Activated naive CD4-positive, alpha-beta T cell treated with anti-CD3 and anti-CD28 coated beads, Interleukin-2, amount 50 U/mL, for 16 hours (primary cell): ENCODE results near the gene MED17.

Source experiments
- DNase-seq: peaks from one replicate; pipeline ENCODE4 v3.0.0-alpha.2; 2020

Gene MED17

DNA sequence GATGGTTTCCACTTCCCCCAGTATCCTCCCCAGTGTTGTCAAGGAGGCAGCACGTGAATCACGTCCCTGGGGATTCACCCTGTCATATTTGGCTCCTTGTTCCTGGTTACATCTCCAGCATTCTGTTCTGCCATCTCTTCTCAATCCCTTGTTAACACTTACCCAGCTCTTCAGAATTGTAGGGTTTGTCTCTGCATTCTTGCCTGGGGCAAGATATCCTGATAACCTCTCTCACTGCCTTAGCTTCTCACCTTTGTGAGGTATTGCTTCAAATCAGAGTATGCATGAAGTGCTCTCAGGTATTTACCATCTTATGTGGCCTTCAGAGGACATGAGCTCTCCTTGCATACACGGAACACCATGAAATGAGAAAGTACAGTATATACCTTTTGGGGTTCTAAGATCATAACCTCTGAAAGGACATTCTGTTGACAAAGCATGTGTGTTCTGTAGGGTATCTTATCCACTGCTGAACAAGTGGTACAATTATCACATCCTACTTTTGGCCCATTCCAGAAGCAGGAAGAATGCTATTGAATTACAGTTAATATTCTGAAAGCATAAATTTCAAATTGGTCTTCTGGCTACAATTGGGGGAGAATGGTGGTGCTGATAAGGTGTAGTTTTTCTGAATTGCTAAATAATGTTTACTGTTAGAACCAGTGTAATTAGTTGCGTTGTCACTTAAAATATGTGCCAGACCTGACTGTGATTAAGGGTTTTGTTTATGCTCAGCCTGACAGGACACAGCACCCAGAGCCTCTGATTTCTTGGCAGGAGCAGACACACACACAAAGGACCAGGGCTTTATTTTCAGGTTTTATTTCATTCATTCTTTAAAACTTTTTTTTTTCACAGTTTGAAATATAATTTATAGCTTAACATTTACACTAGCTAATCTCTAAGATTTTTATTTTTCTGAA, 33.6 kb downstream of the MED17 start:
- no peak for DNase-seq

DNA sequence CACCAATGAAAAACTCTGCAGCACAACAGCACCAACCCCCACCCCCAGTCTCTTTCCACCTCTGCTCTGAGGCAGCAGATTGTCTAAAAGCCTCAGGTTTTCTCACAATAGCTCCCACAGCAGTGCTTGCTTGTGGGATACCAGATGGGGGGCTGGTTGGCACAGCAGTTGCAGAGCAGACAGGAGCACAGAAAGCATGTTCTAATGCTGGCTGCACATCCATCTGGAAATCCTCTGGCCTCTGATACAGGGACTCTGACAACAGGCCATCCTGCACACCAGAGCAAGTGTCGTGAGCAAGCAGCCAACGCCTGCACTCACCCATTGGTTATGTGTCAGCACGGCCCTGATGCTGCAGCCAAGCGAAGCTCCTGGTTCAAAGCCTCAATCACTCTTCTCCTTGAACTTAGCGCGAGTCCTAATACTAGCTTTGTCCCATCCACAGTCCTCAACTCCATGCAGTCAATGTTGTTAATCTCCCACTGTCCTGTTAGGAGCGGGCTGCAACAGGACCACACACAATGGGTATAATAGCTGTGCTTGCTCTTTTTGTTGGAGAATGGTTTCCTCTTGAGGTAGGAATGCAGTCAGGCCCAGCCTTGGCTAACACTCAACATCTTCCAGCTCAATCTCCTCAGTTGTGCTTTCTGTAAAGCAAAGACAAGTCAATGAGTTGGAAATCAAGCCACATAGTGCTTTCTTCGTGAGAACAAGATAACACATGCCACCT, 36.0 kb downstream of the MED17 start:
- DNase-seq = no peak

DNA sequence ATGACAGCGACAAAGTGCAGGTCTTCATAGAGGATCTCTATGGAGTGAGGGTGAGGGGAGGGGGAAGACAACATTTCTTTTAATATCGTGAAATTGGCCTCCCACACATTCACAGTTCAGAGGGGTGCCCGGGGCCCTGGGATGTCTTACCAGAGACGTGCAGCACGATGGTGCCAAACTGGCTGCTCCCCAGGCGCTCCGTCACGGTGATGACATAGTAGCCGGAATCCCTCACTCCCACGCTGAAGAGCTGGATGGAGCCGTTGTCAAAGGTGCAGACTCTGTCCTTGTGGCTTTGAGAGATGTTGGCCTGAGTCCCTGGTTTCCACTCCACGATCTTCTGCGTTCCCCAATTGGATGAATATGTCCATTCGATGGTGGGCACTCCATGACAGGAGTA, 36.8 kb downstream of the MED17 start:
- no peak for DNase-seq

DNA sequence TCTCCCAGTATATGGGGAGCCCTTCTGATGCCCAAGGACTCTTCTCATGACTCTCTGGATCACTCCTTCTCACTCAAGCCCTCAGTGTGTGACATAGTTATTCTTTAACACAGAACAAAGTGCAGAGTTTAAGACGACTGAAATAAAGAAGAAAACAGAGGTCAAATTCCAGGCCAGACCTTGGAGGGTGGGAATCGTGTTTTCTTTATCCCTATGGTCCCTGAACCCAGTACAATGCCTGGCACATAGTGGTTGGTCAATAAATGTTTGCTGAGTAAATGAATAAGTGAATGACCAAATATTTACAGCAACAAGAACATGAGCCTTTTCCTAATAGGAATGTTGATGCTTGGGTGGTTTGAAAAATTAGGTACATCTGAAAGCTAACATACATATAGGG, 37.5 kb downstream of the MED17 start:
- no peak for DNase-seq

DNA sequence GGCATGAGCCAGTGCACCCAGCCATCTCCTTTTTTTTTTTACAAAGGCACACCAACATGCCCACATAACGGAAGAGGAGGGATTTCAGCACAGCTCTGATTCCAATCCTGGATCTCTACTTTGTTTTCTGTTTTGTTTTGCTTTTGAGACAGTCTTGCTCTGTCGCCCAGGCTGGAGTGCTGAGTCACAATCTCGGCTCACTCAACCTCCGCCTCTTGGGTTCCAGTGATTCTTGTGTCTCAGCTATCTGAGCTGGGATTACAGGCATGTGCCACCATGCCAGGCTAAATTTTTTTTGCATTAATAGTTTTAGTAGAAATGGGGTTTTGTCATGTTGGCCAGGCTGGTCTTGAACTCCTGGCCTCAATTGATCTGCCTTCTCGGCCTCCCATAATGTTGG, 38.3 kb downstream of the MED17 start:
- DNase-seq = no peak

DNA sequence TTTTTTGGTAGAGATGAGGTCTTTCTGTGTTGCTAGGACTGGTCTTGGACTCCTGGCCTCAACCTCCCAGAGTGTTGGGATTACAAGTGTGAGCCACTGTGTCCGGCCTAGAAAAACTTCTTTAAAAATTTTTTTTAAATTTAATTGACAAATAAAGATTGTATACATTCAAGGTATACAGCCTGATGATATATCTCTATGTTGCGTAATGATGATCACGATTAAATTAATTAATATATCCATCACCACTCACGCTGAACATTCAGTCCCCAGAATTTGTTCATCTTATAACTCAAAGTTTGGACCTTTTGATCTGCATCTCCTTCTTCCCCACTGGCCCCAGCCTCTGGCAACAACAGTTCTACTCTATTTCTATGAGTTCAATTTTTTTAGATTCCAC, 39.1 kb downstream of the MED17 start:
- DNase-seq = no peak

DNA sequence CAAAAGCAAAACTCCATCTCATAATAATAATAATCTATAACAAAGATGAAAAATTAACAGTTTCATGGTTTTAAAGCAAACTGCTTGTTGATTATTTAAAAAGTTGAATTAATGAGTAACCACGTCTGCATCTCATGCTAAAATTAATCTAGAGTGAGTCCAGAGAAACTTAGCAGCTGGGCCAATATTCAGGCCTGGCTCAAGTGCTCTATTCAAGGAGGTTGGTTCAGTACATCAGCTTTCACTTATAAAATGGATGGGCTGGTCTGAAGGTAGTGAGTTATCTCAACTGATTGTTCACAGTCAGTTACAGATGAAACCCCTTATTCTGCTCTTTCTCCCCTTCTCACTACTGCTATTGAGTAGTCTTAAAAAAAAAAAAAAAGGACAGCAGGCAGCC, 43.3 kb downstream of the MED17 start:
- DNase-seq = no peak

DNA sequence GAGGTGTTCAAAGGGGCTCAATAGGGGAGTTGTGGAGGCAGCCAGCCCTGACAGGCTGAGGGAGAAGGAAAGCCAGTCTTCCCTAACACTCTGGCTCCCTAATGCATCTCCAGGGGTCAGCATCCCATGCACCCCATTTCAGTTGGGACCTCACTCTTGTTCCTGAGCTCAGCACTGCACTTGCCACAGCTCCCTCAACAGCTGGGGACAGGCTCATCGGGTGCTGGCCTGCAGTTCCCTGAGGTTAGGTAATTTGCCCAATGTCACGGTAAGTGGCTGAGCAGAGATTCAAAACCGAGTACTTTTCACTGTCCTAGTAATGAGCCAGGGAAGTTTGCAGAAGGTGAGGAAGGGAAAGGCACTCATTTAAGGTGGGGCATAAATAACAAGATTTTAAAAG, 45.5 kb downstream of the MED17 start:
- DNase-seq = no peak

DNA sequence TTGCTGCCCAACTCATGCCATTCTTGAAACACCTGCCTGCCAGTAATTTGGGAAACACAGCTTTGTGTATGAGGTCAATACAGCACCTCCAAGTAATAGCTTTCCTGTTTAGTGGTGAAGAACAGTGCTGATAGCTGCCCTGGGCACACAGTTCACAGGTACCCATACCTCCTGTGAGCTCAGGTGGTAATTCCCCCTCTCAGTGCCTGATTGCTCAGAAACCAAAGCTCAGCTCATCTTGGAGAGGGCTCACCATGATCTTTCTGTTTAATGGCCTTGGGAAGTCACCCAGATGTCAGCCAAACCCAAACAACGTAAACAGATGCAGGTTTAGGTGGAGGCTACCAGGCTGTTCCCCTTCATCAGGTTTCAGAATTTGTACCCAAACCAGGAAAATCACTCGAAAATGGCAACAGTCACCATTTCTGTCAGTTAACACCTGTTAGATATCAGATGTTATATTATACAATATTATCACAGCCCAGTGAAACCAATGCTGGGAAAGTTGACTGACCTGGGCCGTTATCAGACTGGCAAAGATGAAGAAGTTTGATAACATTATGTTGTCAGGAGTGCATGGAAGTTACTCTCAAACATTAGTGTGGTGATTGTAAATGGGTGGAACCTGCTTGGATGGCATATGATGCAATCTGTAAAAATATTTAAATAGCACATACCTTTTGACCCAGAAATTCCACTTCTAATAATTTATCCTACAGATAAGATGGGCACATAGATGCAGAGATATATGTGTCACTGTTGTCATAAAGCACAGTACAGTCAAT, 47.5 kb downstream of the MED17 start:
- no peak for DNase-seq

DNA sequence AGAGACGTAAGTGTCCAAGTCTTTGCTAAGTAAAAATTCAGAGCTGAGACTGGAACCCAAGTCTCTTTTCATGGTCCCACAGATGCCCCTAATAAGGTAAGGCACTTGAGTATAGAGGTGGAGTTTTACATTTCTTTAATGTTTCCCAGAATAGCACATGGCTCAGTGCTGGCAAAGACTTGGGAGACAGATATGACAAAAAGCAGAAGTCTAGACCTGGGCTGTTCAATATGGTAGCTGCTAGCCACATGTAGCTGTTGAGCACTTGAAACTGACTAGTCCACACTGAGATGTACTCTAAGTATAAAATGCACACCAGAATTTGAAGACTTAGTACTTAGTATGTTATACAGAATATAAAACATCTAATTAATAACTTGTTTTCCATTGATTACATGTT, 48.7 kb downstream of the MED17 start:
- DNase-seq = no peak

DNA sequence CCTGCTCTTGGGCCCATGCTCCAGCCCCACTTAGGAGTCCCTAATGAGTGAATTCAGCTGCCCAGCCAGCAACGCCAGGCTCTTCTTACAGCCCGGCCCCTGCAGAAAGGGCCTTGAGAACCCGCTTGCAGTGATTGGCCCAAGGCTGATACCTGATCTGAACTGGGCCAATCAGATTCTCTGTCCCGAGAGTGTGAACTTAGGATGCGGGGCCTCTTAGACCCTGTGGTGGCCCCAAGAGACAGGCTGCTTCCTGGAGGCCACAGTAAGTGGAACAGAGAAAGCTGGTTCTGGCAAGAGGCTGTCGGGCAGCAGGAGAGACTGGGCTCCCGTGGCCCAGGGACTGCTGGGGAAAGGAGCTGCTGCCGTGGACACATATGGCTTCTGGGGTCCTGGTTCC, 54.9 kb downstream of the MED17 start:
- DNase-seq = no peak

DNA sequence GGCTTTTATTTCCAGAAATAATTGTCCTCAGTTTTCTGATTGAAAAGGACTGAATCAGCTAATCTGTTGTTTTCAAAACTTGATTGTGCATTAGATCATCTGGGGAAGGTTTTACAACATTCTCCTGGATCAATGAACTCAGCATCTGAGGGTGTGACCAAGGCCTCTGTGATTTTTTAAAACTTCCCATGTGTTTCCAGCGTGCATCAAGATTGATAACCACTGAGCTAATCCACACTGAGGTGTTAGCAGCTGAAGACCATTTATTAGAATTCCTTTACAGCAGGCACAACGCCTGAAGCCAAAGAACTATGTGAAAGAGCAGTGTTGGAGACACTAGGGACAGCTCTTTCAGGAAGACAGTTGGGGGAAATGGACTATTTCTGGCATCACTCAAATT, 56.1 kb downstream of the MED17 start:
- DNase-seq = no peak

DNA sequence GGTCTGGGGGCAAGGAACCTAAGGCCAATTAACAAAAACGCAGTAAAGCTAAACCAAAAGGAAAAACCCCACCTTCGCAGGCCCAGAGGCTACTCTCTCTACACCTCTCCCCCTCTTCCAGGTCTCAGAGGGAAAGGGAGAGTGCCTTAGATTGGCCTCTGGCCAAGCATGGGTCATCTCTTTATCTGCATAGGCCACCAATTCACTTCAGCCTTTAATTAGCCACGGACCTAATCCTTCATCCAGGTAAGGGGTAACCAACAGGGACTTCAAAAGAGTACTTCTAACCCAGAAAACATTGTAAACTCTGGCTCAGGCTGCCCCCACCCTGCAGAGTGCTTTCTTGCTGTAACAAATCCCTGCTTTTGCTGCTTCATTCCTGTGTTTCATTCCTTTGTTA, 56.9 kb downstream of the MED17 start:
- no peak for DNase-seq

DNA sequence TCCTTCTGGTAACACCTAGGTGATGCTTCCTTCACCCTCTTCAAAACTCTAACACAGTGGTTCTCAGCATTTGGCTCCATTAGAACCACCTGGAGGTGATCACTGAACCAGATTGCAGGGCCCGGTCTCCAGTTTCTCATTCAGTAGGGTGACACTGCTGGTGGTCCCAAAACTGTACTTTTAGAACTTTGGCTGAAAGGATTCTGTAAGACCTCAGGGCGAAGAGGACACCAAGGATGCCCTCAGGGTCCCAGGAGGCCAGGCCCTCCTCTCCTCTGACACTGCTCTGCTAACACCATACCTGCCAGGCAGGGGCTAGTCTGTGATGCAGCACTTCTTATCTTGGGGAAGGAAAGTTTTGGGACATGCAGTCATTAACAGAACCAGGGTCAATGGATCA, 57.4 kb downstream of the MED17 start:
- no peak for DNase-seq

DNA sequence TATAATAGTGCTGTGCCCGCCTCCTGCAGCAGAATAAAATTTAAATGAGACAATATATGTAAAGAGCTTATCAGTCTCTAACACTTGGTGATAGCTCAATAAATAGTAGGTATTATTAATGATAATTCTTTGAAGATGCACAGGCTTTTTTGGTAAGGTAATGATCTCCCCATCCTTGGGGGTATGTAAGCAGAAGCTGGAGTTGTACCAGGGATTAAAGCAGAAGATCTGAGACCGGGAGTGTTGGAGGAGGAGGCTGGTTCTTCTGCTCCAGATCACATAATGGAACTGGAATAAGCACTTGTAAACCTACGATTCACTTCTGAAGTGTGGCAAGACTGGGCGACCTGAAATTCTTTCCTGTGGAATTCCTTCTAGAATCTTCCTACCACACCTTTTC, 58.0 kb downstream of the MED17 start:
- no peak for DNase-seq

DNA sequence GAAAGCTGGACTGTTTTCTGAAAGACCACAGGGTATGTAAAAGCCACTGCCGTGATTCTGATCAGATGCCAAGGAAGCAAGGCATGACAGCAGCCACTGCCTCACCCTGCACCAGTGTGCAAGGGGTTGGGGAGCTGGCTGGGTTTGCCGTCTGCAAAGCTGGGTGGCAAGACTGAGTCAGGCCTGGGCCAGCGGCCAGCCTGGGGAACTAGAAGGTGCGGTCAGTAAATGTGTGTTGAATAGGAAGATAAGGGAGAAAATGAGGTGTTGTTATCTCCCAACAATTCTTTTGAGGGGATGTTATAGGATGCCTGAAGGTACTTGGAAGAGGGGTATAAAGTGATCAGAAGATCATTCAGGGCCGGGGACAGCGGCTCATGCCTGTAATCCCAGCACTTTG, 58.4 kb downstream of the MED17 start:
- DNase-seq = no peak

DNA sequence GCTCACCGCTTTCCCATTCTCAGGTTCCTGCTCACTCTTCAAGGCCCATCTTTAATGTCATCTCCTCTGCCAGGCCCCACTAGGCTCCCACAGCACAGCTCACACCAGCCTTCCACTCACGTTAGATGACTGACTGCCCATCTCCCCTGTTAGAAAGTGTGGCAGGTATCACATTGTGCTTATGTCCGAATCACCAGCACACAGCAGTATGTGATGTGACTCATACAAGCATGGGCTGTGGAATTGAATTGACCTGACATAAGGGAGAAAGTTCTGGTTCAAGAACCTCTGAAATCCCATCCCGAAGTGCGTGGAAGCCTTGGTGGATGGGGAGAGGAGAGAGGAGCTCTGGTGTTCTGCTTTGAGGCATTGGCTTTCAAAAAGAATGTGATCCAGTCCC, 59.8 kb downstream of the MED17 start:
- DNase-seq = no peak

DNA sequence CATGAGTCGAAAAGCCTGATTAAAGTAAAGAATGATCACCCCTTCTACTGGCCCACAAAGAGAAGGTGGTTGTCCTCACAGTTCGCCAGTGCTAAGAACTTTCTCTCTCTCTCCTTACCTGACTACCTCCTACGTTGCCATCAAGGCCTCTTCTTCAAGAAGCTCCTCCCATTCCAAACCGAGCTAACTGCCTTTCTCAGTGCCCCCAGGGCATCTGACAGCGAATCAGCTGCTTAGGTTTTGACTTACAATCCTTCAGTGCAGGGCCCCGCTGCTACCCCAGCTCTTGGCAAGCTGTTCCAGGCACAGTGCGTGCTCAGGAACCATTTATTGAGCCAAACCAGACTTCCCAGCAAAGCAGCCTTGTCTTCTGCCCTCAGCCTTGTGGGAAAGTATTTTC, 60.5 kb downstream of the MED17 start:
- DNase-seq = no peak

DNA sequence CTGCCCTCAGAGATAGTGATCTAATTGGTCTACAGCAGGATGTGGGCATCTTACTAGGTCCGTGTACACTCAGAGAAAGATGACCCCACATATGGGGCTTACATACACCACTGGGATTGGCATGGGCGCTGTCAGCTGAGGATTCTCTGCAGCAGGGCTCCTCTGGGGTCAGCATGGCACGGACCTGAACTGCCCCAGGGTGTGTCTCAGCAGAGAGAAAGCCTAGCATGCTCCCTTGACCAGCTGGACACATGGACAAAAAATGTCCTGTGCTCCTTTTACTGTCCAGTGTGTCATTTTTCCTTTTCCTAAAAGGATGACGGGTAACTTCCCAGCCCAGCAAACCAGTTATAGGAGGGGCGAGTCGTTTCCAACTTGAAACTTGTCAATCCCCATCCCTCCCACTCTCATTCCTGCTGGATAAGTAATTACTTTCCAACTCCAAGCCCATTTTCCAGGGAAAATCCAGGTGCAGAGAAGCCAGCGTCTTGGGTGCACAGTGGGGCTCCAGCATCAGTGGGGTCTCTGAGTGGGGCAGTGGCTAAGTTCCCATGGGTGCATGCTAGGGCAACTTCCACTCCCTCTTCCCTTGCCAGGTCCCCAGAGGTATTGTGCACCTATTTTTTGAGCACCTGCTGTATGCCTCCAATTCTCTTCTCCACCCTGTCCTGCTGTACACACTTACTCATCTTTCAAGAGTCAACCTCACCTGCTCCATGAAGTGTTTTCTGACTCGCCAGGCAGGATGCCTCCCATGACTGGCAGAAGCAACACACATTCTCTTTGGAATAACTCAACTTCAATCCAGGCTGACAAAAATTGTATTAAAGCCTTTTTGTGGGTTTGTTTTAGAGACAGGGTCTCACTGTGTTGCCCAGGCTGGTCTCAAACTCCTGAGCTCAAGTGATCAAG, 61.4 kb downstream of the MED17 start:
- no peak for DNase-seq

DNA sequence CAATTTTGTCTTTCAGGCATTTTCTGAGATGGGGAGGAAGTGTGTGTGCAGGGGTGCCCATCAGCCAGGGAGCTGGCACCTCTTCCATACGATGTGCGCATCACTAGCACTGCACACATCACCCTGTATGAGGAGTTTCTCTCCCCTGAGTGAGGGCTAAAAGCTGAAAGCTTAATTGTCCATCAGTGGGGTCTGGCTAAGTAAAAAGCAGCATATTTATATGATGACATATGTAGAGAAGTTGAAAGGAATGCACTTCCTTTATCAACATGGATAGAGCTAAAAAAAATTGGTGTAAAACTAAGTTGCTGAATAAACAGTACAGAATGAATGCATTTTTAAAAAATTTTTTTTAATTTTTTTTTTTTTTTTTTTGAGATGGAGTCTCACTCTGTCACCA, 62.3 kb downstream of the MED17 start:
- DNase-seq = no peak

DNA sequence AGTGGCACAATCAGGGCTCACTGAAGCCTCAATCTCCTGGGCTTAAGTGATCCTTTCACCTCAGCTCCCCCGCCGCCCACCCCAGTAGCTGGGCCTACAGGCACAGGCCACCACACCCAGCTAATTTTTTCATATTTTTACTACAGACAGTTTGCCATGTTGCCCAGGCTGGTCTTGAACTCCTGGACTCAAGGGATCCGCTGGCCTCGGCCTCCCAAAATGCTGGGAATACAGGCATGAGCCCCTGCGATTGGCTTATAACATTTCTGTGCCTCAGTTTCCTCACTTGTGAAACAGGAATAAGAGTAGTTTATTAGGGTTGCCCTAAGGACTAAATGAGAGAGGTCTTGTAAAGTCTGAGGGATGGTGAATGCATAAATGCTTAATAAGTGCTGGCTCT, 65.1 kb downstream of the MED17 start:
- no peak for DNase-seq

DNA sequence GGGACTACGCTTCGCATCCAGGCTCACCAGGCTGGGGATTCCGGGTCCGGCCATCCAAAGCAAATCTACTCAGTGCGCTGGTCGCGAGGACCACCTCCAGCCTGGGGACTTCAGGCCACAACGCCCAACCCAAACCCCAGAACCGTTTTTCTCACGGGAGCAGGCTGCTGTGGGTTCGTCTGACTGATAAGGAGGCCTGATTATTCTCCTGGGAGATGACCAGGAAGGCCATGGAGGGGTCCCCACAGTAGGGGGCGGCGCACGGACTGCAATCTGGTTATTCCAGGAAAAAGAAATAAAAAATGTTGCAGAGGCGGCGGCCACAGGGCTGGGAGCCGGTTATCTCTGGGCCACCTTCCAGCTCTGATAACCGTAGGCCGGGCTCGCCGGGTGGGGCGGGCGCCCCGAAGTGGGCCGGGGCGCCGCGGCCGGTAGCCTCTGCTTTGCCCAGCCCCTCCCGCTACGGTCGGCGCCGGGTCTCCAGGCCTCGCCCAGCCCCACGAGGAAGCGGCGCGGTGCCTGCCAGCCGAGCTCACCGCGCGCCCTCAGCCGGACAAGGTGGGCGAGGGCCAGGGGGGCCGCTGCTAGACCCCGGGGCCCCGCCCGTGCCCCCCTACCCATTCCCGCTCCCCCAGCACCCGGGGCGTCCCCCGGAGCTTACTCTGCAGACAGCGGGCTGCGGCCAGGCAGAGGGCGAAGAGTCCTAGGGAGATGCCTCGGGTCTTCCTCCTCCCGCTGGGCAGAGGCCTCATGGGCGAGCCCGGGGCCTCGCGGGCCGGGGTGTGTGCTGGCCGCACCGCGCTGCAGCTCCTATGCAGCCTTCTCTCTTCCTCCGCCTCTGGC, 65.9 kb downstream of the MED17 start:
- DNase-seq = no peak
